ENCODE measurements around the gene RAB1A. TPM values are rescaled to one million over a fixed set of nuclear protein-coding genes. Genes with fewer than 3 reads are reported as not detected.

Gene RAB1A
- total and polyA plus RNA-seq, 9 of the 15 experiments (the other 6 are each of a cell fraction or from before 2014, with no cell fraction given), result 43.8 to 163 (median 67.7) TPM

- Histone ChIP-seq H3K27ac (ENCODE audit: extremely low read depth, low read depth, low read length) (peak overlapping the region; percentile 5; the same call in 1 of the 3 replicates), H3K36me3 (ENCODE audit: control insufficient read depth, insufficient read depth, low read length) (peaks cover 71% of the 10 kb centered on the region), H3K27me3 (ENCODE audit: control insufficient read depth in 2 of 2, insufficient read depth in 2 of 2, low read length in 2 of 2) (no peaks in the 10 kb centered on the region), H3K4me2 (ENCODE audit: insufficient read depth, low read length) (peak overlapping the region; percentile 54), H3K9ac (ENCODE audit: insufficient read depth in 1 of 2, low read depth in 2 of 2, low read length in 2 of 2) (peak overlapping the region in 1 of 2 experiments; percentile 49; a peak in 1 of 4 replicates), H4K20me1 (replicated peaks; ENCODE audit: control insufficient read depth, insufficient read depth, low read length) (peaks cover 12% of the 10 kb centered on the region; the same call in 1 of the 2 replicates), H3K9me3 (replicated peaks; ENCODE audit: control insufficient read depth, insufficient read depth, low read depth, low read length) (no peaks in the 10 kb centered on the region), H3K79me2 (ENCODE audit: control insufficient read depth, insufficient read depth, low read length) (no peaks in the 10 kb centered on the region), H3K4me1 (replicated peaks in 1 of 2; ENCODE audit: control insufficient read depth in 2 of 2, insufficient read depth in 2 of 2, low read length in 2 of 2) (peaks cover 11 to 18% of the 10 kb centered on the region in 2 experiments; a peak in 4 of 5 replicates), H2AFZ (ENCODE audit: low read depth, low read length) (no peak overlapping the region), H3K4me3 (no peak overlapping the region), H3K9me1 (ENCODE audit: control insufficient read depth, insufficient read depth, low read length) (peaks cover 4% of the 10 kb centered on the region)
- CTCF ChIA-PET (ENCODE audit: low intra/inter-chr PET ratio), result no interaction called here
- intact Hi-C loops (cut with micrococcal nuclease), result no loop called here
- no peak for FAIRE-seq
- BruUV-seq (replicated peaks), result no TSS peak
- TF ChIP-seq TAF15 (IDR thresholded peaks at IDR 0.05; ENCODE audit: low read depth, low read length) (no peak), HNRNPL (IDR thresholded peaks at IDR 0.05; ENCODE audit: low read depth, low read length) (no peak), E2F3 (CRISPR knock-in tag; IDR thresholded peaks at IDR 0.05) (0 out of 2 replicates have a peak, but pooled peaks have one; percentile 8), HDAC8 (tag; IDR thresholded peaks at IDR 0.05) (no peak), CREB3 (tag; conservative IDR thresholded peaks at IDR 0.05; ENCODE audit: low read depth) (no peak), ZNF282 (CRISPR knock-in tag; IDR thresholded peaks at IDR 0.05) (no peak)
- in situ Hi-C loops (cut with MboI), result no loop called here
- peak; percentile 6; the same call in 2 of the 3 replicates for ATAC-seq
- 68% methylated on average over 7 of the region's 7 CpGs for WGBS (ENCODE audit: insufficient coverage, low coverage, missing lambda C conversion rate)
- DNase-seq (ENCODE audit: extremely low read depth in 1 of 4, low spot score in 3 of 4), result no peak
- POLR2A ChIA-PET, result interaction anchor here (0.6 to 1.2 kb wide), 8 partner anchors 10 to 475 kb away, joined by 3 to 12 read pairs (median 3); partner anchors contain the start of gene CEP68
These were observed 53.6 kb downstream of the RAB1A start for GRCh38 chr2:65076345-65076710.

All from K562 (cell line).